ENCODE results near the gene CMTM4.

CMTM4 gene

DNA sequence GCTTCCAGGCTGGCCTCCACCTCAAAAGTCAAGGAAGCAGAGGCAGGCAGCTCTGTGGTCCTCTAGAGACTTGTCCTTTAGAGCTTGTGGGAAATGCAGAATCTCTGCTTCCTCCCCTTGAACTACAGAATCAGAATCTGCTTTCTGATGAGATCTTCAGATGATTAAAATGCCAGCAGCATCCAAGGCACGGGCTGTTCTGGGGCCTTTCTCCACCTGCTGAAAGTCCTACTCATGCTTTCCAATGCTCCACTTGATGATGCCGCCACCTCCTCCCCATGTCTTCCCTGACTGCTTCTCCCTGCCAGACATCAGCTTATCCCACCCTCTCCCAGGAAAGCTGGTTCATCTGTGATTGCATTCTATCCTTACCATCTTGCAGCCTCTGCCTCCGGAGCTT lies 58.7 kb downstream of the CMTM4 start:
- Histone ChIP-seq H2BK12ac (ENCODE audit: low read length) (no peak overlapping the region), H3K27ac (replicated peaks; ENCODE audit: low read length) (no peak overlapping the region), H2AK5ac (ENCODE audit: low read depth, low read length) (no peak overlapping the region), H3K4ac (ENCODE audit: low read length) (no peak overlapping the region), H3K23ac (ENCODE audit: low read depth, low read length, poor library complexity) (no peak overlapping the region), H3K27me3 (ENCODE audit: control insufficient read depth in 3 of 3, insufficient read depth in 3 of 3, low read depth in 1 of 3, low read length in 3 of 3) (no peaks in the 10 kb centered on the region), H3K18ac (ENCODE audit: low read length) (no peak overlapping the region), H3K4me2 (ENCODE audit: insufficient read depth, low read length, poor library complexity, severe bottlenecking) (no peak overlapping the region), H2AFZ (ENCODE audit: low read length) (no peak overlapping the region), H3K79me1 (ENCODE audit: low read depth, low read length) (no peaks in the 10 kb centered on the region), H2BK120ac (ENCODE audit: low read depth, low read length) (no peak overlapping the region), H4K8ac (ENCODE audit: low read depth, low read length) (no peak overlapping the region), H4K91ac (ENCODE audit: low read depth, low read length, poor library complexity) (no peak overlapping the region), H2BK15ac (ENCODE audit: low read length) (no peak overlapping the region), H3K36me3 (replicated peaks in 1 of 2; ENCODE audit: control insufficient read depth in 2 of 2, insufficient read depth in 2 of 2, low read length in 2 of 2) (no peaks in the 10 kb centered on the region), H2BK5ac (ENCODE audit: low read length) (no peak overlapping the region), H3K9ac (ENCODE audit: low read depth, low read length, poor library complexity) (no peak overlapping the region), H3K4me3 (ENCODE audit: low read length in 2 of 2) (no peak overlapping the region), H3K9me3 (replicated peaks in 1 of 2; ENCODE audit: control insufficient read depth in 2 of 2, insufficient read depth in 1 of 2, low read depth in 1 of 2, low read length in 2 of 2) (no peaks in the 10 kb centered on the region), H3K4me1 (ENCODE audit: control insufficient read depth in 2 of 2, insufficient read depth in 1 of 2, low read depth in 1 of 2, low read length in 2 of 2) (no peaks in the 10 kb centered on the region), H3K14ac (ENCODE audit: low read length) (no peak overlapping the region)
- WGBS, 2 donors (ENCODE audit: extremely low coverage in 2 of 2, insufficient read length in 2 of 2, insufficient replicate concordance in 1 of 2): no CpG with 5 or more reads among the region's 3 CpGs
- no peak for DNase-seq (ENCODE audit: low spot score)

DNA sequence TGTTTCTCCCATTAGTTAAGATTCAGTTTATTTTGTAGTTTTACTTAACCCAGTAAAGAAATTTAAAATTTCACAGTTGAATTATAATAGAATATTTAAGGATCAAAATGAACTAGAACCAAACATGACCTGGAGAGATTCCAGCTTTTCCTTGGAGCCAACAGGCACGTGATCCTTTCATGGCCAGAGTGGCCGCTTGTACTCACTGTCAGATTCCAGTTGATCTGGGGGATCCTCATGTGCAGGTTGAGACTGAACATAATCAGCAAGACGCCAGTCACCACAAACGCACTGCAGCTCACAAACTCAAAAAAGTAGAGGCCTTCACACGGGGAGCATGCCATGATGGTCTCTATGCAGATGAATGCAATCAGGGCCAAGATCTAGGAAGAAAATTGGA lies 60.3 kb downstream of the CMTM4 start:
- H2BK15ac ChIP-seq (ENCODE audit: low read length): no peak overlapping the region
- H3K9ac ChIP-seq (ENCODE audit: low read depth, low read length, poor library complexity): no peak overlapping the region
- no peak overlapping the region for H4K91ac ChIP-seq (ENCODE audit: low read depth, low read length, poor library complexity)
- H3K27me3 ChIP-seq (ENCODE audit: control insufficient read depth in 3 of 3, insufficient read depth in 3 of 3, low read depth in 1 of 3, low read length in 3 of 3): no peaks in the 10 kb centered on the region
- H3K23ac ChIP-seq (ENCODE audit: low read depth, low read length, poor library complexity): no peak overlapping the region
- H2AK5ac ChIP-seq (ENCODE audit: low read depth, low read length): no peak overlapping the region
- H2AFZ ChIP-seq (ENCODE audit: low read length): no peak overlapping the region
- H3K4ac ChIP-seq (ENCODE audit: low read length): no peak overlapping the region
- no peaks in the 10 kb centered on the region for H3K79me1 ChIP-seq (ENCODE audit: low read depth, low read length)
- WGBS, 2 donors (ENCODE audit: extremely low coverage in 2 of 2, insufficient read length in 2 of 2, insufficient replicate concordance in 1 of 2): no CpG with 5 or more reads among the region's 5 CpGs
- no peak overlapping the region for H3K18ac ChIP-seq (ENCODE audit: low read length)
- no peak overlapping the region for H2BK5ac ChIP-seq (ENCODE audit: low read length)
- no peak overlapping the region for H3K4me3 ChIP-seq (ENCODE audit: low read length in 2 of 2)
- peaks cover 0 to 2% of the 10 kb centered on the region in 2 donors for H3K9me3 ChIP-seq (replicated peaks in 1 of 2; ENCODE audit: control insufficient read depth in 2 of 2, insufficient read depth in 1 of 2, low read depth in 1 of 2, low read length in 2 of 2)
- no peak overlapping the region for H3K14ac ChIP-seq (ENCODE audit: low read length)
- no peak overlapping the region for H4K8ac ChIP-seq (ENCODE audit: low read depth, low read length)
- H2BK12ac ChIP-seq (ENCODE audit: low read length): no peak overlapping the region
- H2BK120ac ChIP-seq (ENCODE audit: low read depth, low read length): no peak overlapping the region
- H3K4me1 ChIP-seq (ENCODE audit: control insufficient read depth in 2 of 2, insufficient read depth in 1 of 2, low read depth in 1 of 2, low read length in 2 of 2): no peaks in the 10 kb centered on the region
- H3K27ac ChIP-seq (replicated peaks; ENCODE audit: low read length): no peak overlapping the region
- no peak for DNase-seq (ENCODE audit: low spot score)
- H3K4me2 ChIP-seq (ENCODE audit: insufficient read depth, low read length, poor library complexity, severe bottlenecking): no peak overlapping the region
- H3K36me3 ChIP-seq (replicated peaks in 1 of 2; ENCODE audit: control insufficient read depth in 2 of 2, insufficient read depth in 2 of 2, low read length in 2 of 2): peaks cover 0 to 2% of the 10 kb centered on the region in 2 donors

- H3K4ac ChIP-seq (ENCODE audit: low read length): no peak overlapping the region
- no CpG with 5 or more reads among the region's 6 CpGs for WGBS, 2 donors (ENCODE audit: extremely low coverage in 2 of 2, insufficient read length in 2 of 2, insufficient replicate concordance in 1 of 2)
- H4K8ac ChIP-seq (ENCODE audit: low read depth, low read length): no peak overlapping the region
Measured at GRCh38 chr16:66635406-66635805, 61.1 kb downstream of the CMTM4 start.

DNA sequence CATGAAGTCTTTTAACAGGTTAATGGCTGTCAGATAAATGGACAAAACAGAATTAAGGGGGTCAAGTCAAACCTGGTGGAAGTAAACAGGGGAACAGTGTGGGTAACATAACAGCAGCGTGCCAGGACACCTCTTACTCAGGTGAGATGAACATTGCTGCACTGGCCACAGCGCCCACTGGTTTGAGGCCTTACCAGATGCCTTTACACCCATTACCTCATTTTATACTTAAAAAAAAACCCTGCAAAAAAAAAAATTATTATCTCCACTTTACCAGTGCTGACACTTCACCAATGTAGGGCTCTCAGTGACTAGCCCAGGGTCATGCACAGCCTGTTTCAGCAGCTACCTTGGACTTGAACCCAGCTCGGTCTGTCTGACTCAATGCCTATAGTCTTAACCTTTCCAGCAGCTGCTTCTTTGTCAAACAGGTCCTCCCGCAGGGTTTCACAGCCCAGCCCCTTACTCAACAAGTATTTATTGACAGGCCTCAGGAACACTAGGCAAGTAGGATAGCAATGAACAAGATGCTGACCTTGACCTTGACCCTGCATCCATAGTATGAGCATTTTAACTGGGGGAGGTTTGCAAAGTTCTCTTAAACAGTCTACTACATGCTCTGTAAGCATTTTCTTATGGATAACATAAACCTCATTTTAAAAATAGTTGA lies 61.9 kb downstream of the CMTM4 start:
- H4K91ac ChIP-seq (ENCODE audit: low read depth, low read length, poor library complexity): no peak overlapping the region
- no peak overlapping the region for H3K4me3 ChIP-seq (ENCODE audit: low read length in 2 of 2)
- DNase-seq (ENCODE audit: low spot score): no peak

More at GRCh38 chr16:66635406-66635805, 61.1 kb downstream of the CMTM4 start:
- H3K4me2 ChIP-seq (ENCODE audit: insufficient read depth, low read length, poor library complexity, severe bottlenecking): no peak overlapping the region
- no peak overlapping the region for H2AFZ ChIP-seq (ENCODE audit: low read length)
- no peak overlapping the region for H2BK120ac ChIP-seq (ENCODE audit: low read depth, low read length)
- H3K14ac ChIP-seq (ENCODE audit: low read length): no peak overlapping the region
- H3K27me3 ChIP-seq (ENCODE audit: control insufficient read depth in 3 of 3, insufficient read depth in 3 of 3, low read depth in 1 of 3, low read length in 3 of 3): no peaks in the 10 kb centered on the region
- H2BK5ac ChIP-seq (ENCODE audit: low read length): no peak overlapping the region
- H3K9me3 ChIP-seq (replicated peaks in 1 of 2; ENCODE audit: control insufficient read depth in 2 of 2, insufficient read depth in 1 of 2, low read depth in 1 of 2, low read length in 2 of 2): peaks cover 0 to 2% of the 10 kb centered on the region in 2 donors
- no peak for DNase-seq (ENCODE audit: low spot score)
- H3K27ac ChIP-seq (replicated peaks; ENCODE audit: low read length): no peak overlapping the region
- no peak overlapping the region for H2AK5ac ChIP-seq (ENCODE audit: low read depth, low read length)
- H3K23ac ChIP-seq (ENCODE audit: low read depth, low read length, poor library complexity): no peak overlapping the region
- H4K91ac ChIP-seq (ENCODE audit: low read depth, low read length, poor library complexity): no peak overlapping the region
- no peaks in the 10 kb centered on the region for H3K79me1 ChIP-seq (ENCODE audit: low read depth, low read length)
- no peak overlapping the region for H3K9ac ChIP-seq (ENCODE audit: low read depth, low read length, poor library complexity)
- no peak overlapping the region for H3K18ac ChIP-seq (ENCODE audit: low read length)
- H2BK15ac ChIP-seq (ENCODE audit: low read length): no peak overlapping the region
- H2BK12ac ChIP-seq (ENCODE audit: low read length): no peak overlapping the region
- H3K36me3 ChIP-seq (replicated peaks in 1 of 2; ENCODE audit: control insufficient read depth in 2 of 2, insufficient read depth in 2 of 2, low read length in 2 of 2): peaks cover 0 to 2% of the 10 kb centered on the region in 2 donors
- no peaks in the 10 kb centered on the region for H3K4me1 ChIP-seq (ENCODE audit: control insufficient read depth in 2 of 2, insufficient read depth in 1 of 2, low read depth in 1 of 2, low read length in 2 of 2)
- no peak overlapping the region for H3K4me3 ChIP-seq (ENCODE audit: low read length in 2 of 2)

More for the DNA sequence above, 61.9 kb downstream of the CMTM4 start:
- H3K27ac ChIP-seq (replicated peaks; ENCODE audit: low read length): no peak overlapping the region
- H3K14ac ChIP-seq (ENCODE audit: low read length): no peak overlapping the region
- H3K9ac ChIP-seq (ENCODE audit: low read depth, low read length, poor library complexity): no peak overlapping the region
- no peak overlapping the region for H2BK15ac ChIP-seq (ENCODE audit: low read length)
- H3K18ac ChIP-seq (ENCODE audit: low read length): no peak overlapping the region
- H2BK12ac ChIP-seq (ENCODE audit: low read length): no peak overlapping the region
- no peak overlapping the region for H2BK5ac ChIP-seq (ENCODE audit: low read length)
- H3K9me3 ChIP-seq (replicated peaks in 1 of 2; ENCODE audit: control insufficient read depth in 2 of 2, insufficient read depth in 1 of 2, low read depth in 1 of 2, low read length in 2 of 2): peaks cover 2% of the 10 kb centered on the region in 2 donors
- H2BK120ac ChIP-seq (ENCODE audit: low read depth, low read length): no peak overlapping the region
- no peaks in the 10 kb centered on the region for H3K79me1 ChIP-seq (ENCODE audit: low read depth, low read length)
- H3K36me3 ChIP-seq (replicated peaks in 1 of 2; ENCODE audit: control insufficient read depth in 2 of 2, insufficient read depth in 2 of 2, low read length in 2 of 2): peaks cover 0 to 2% of the 10 kb centered on the region in 2 donors
- H3K27me3 ChIP-seq (ENCODE audit: control insufficient read depth in 3 of 3, insufficient read depth in 3 of 3, low read depth in 1 of 3, low read length in 3 of 3): no peaks in the 10 kb centered on the region
- H2AFZ ChIP-seq (ENCODE audit: low read length): no peak overlapping the region
- H3K4me2 ChIP-seq (ENCODE audit: insufficient read depth, low read length, poor library complexity, severe bottlenecking): no peak overlapping the region
- H3K4ac ChIP-seq (ENCODE audit: low read length): no peak overlapping the region
- H3K4me1 ChIP-seq (ENCODE audit: control insufficient read depth in 2 of 2, insufficient read depth in 1 of 2, low read depth in 1 of 2, low read length in 2 of 2): no peaks in the 10 kb centered on the region
- H3K23ac ChIP-seq (ENCODE audit: low read depth, low read length, poor library complexity): no peak overlapping the region
- no peak overlapping the region for H2AK5ac ChIP-seq (ENCODE audit: low read depth, low read length)
- WGBS, 2 donors (ENCODE audit: extremely low coverage in 2 of 2, insufficient read length in 2 of 2, insufficient replicate concordance in 1 of 2): no CpG with 5 or more reads among the region's 4 CpGs
- no peak overlapping the region for H4K8ac ChIP-seq (ENCODE audit: low read depth, low read length)

Data from neuronal stem cell (in vitro differentiated cells).